Vagina (tissue), 2 donors: Measurements from ENCODE around the gene TNS3.

Source experiments
- POLR2A ChIP-seq, 2 donors: fragments of 450-650 bp; IDR thresholded peaks; one replicate each; pipeline ENCODE4 v1.6.1; 2017; ENCODE audit warnings: antibody characterized with exemption in 2 of 2, mild to moderate bottlenecking in 2 of 2, moderate library complexity in 2 of 2
- TF ChIP-seq, protein P1 (sequence below), 3 experiments: fragments of 450-650 bp in 2 of 3; fragments of 200-600 bp in 1 of 3; sonication (generic) in 1 of 3; IDR thresholded peaks; one replicate each; pipeline ENCODE4 v1.5.1; 2017 to 2019; ENCODE audit warnings: antibody characterized with exemption in 3 of 3, mild to moderate bottlenecking in 2 of 3, moderate library complexity in 2 of 3

DNA sequence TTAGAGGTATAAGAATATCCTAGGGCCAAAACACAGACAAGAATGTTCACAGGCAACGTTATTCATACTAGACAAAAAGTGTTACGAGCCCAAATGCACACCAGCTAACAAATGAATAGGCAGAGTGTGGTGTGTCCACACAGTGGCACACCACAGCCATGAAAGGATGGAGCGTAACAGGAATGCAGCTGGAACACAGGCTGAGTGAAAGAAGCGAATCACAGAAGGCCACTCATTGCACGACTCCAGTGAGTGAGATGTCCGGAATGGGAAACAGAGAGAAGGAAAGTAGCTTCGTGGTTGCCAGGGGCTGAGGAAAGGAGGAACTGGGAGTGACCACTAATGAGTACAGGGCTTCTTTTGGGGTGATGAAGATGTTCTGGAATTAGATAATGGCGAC lies 198.8 kb downstream of the TNS3 start:
- TF ChIP-seq, protein P1, sequence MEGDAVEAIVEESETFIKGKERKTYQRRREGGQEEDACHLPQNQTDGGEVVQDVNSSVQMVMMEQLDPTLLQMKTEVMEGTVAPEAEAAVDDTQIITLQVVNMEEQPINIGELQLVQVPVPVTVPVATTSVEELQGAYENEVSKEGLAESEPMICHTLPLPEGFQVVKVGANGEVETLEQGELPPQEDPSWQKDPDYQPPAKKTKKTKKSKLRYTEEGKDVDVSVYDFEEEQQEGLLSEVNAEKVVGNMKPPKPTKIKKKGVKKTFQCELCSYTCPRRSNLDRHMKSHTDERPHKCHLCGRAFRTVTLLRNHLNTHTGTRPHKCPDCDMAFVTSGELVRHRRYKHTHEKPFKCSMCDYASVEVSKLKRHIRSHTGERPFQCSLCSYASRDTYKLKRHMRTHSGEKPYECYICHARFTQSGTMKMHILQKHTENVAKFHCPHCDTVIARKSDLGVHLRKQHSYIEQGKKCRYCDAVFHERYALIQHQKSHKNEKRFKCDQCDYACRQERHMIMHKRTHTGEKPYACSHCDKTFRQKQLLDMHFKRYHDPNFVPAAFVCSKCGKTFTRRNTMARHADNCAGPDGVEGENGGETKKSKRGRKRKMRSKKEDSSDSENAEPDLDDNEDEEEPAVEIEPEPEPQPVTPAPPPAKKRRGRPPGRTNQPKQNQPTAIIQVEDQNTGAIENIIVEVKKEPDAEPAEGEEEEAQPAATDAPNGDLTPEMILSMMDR (IDR thresholded peaks at IDR 0.05) = no peak
- TF ChIP-seq POLR2A (IDR thresholded peaks at IDR 0.05) = no peak
